Activated naive CD4-positive, alpha-beta T cell treated with anti-CD3 and anti-CD28 coated beads, Interleukin-2, amount 50 U/mL, for 72 hours (primary cell): ENCODE results near the gene CHRND. TPM values are rescaled to one million over a fixed set of nuclear protein-coding genes. Genes with fewer than 3 reads are reported as not detected.

Experiments
- ATAC-seq, 2 donors: fragments of 150-1000 bp; cut with Tn5 transposase; 2 replicates each; pipeline ENCODE4 v1.10.0; 2021; ENCODE audit warnings: mild to moderate bottlenecking in 2 of 2, moderate library complexity in 2 of 2
- DNase-seq, 2 donors: peaks; one replicate each; pipeline ENCODE4 v3.0.0; 2021 to 2022; ENCODE audit warnings: low spot score in 2 of 2
- H3K27ac Mint-ChIP-seq, 2 donors: one replicate each; pipeline ENCODE4 v1.8.0; 2022; ENCODE audit warnings: mild to moderate bottlenecking in 2 of 2, mixed read lengths in 2 of 2
- H3K36me3 Mint-ChIP-seq, 2 donors: one replicate each; pipeline ENCODE4 v1.8.0; 2022; ENCODE audit warnings: mixed read lengths in 2 of 2
- H3K9me3 Mint-ChIP-seq, 2 donors: one replicate each; pipeline ENCODE4 v1.8.0; 2022; ENCODE audit warnings: mixed read lengths in 2 of 2
- total RNA-seq, 2 donors: library from RNA; stranded (reverse); gene quantifications; one replicate each; pipeline ENCODE4 v1.2.3, GENCODE V29; 2022

Gene CHRND
- total RNA-seq, 2 donors from 2014 or later: not detected

GRCh38 chr2:232496501-232497270 lies 29.3 kb upstream of the CHRND start:
- DNase-seq (no peak), ATAC-seq (no peak)
- Mint-ChIP-seq H3K27ac (no peak overlapping the region), H3K36me3 (no peaks in the 10 kb centered on the region), H3K9me3 (no peaks in the 10 kb centered on the region)

GRCh38 chr2:232497348-232497747 lies 28.6 kb upstream of the CHRND start:
- Mint-ChIP-seq H3K27ac (no peak overlapping the region), H3K36me3 (no peaks in the 10 kb centered on the region), H3K9me3 (no peaks in the 10 kb centered on the region)
- ATAC-seq (no peak), DNase-seq (no peak)

DNA sequence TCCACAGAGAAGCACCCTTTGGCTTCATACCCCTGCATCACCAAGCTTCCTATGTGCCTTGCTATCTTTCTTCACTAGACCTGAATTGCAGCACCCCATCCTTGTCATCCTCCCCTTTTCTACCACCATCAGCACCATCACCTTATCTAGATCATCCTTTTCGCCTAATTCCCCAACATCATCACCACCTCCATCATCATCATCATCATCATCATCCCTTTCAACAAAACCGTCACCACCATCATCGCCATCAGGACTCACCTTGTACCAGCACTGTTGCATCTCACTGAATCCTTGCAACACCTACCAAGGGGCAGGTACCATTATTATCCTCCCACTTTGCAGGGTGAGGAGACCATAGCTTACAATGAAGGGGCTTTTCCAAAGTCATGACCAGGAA lies 27.5 kb upstream of the CHRND start:
- no peak overlapping the region for H3K27ac Mint-ChIP-seq
- no peaks in the 10 kb centered on the region for H3K36me3 Mint-ChIP-seq
- DNase-seq: no peak
- no peaks in the 10 kb centered on the region for H3K9me3 Mint-ChIP-seq
- no peak for ATAC-seq

DNA sequence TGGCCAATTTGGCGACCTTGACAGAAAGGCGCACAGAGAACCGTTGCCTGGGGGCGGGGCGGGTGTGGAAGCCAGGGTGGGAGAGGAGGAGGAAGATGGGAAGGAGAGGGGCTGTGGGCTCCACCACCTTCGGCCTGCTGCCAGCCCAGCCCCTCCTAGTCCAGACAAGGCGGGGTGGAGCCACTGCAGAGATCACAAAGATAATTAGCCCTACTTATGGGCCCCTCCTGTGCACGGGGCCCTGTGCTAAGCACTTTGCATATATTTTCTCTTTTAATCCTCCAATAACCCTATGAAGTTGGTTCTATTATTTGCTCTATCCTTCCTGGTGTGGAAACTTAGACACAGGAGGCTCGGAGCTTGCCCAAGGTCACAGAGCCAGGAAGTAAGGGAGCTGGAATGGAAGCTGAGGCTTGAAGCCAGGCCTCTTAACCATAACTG lies 24.6 kb upstream of the CHRND start:
- no peak overlapping the region for H3K27ac Mint-ChIP-seq
- no peaks in the 10 kb centered on the region for H3K9me3 Mint-ChIP-seq
- ATAC-seq (no peak), DNase-seq (no peak)
- H3K36me3 Mint-ChIP-seq: no peaks in the 10 kb centered on the region

GRCh38 chr2:232501794-232502390 lies 24.1 kb upstream of the CHRND start:
- Mint-ChIP-seq H3K9me3 (no peaks in the 10 kb centered on the region), H3K27ac (no peak overlapping the region), H3K36me3 (no peaks in the 10 kb centered on the region)
- no peak for ATAC-seq
- DNase-seq: no peak

- H3K36me3 Mint-ChIP-seq: no peaks in the 10 kb centered on the region
These were observed 23.4 kb upstream of the CHRND start for GRCh38 chr2:232502511-232502910.

DNA sequence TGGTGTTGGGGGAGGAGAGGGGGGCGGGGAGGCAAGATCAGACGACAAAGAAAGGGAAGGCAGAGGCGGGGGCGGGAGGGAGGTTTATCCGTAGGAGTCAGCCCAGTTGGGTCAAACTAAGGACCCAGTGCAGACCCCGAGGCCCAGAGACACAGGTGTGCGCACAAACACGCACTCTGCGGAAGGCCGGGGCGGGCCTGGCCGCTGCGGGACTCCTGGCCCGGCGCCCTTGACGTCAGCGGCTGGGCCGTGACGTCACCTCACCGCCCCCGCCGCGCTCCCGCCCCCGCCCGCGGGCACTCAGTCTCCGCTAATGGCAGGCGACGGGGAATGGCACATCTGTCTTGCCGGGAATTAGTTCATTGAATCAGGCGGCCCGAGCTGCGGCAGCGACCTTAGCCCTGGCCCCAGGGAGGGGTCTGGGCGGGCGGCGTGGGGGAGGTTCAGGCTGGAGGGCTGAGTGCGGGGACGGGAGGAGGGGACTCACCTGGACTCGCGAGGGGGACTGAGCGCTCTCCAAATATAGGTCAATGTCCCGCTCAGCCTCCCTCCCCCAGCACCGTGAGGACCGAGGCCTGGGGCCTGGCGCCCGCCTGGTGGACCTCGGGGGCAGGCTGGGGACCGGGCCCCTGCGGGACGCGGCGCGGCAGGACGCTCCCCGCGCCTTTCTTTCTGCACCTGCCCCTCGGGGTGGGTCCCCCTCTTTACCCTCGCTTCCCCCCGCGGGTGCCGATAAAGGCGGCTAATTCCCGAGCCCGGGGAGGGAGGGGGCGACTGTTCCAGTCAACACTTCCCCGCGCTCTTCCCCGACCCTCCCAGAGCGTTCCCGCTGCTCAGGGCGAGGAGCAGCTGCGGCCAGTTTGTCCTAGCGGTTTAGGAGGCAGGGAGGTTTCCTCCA lies 22.8 kb upstream of the CHRND start:
- H3K27ac Mint-ChIP-seq: no peak overlapping the region
- DNase-seq (peak in 1 of 2 donors; percentile 30), ATAC-seq (peak; percentile 58)

More at GRCh38 chr2:232502511-232502910, 23.4 kb upstream of the CHRND start:
- ATAC-seq (peak; percentile 18 to 19), DNase-seq (no peak)
- Mint-ChIP-seq H3K9me3 (no peaks in the 10 kb centered on the region), H3K27ac (no peak overlapping the region)

DNA sequence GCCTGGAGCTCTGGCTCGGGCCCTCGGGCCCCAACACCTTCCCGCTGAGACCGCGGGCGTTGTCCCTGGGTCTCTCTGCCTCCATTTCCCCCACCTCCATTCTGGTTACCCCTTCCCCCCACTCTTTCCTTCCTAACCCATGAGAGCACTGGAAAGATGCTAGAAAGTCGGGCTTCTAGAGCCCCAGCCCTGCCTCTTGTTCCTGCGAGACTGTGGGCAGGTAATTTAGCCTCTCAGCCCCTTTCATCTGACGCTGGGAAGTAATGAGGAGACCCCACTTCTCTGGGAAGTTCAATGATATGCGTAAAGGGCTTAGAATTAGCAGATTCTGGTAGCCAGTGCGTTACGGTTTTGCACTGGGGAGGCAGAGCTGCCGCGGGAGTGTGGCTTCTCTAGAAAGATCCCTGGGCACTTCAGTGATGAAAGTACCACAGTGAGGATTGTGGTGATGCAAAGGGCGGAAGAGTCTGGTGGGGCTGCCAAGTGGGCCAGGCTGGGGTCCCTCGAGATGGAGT lies 22.1 kb upstream of the CHRND start:
- ATAC-seq: no peak
- no peaks in the 10 kb centered on the region for H3K9me3 Mint-ChIP-seq

More for the DNA sequence above, 22.8 kb upstream of the CHRND start:
- no peaks in the 10 kb centered on the region for H3K9me3 Mint-ChIP-seq
- no peaks in the 10 kb centered on the region for H3K36me3 Mint-ChIP-seq

DNA sequence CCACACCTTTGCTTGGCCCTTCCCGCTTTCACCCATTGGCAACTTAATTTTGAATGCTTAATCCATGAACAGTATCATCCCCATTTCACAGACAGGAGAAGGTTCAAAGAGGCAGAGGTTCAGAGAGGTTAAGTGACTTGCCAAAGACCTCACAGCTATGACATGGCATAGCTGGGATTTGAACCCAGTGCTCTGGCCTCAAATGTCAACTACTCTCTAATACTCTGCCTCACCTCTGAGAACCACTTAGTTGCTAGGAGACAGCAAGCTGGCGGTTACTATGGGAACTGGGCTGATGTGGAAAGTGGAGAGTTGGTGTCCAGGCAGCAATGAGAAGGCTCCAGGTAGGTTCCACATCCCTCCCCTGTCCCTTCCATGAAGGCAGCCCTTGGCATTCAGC lies 21.5 kb upstream of the CHRND start:
- ATAC-seq (no peak), DNase-seq (no peak)
- Mint-ChIP-seq H3K36me3 (no peaks in the 10 kb centered on the region), H3K9me3 (no peaks in the 10 kb centered on the region), H3K27ac (no peak overlapping the region)

More for the DNA sequence above, 22.1 kb upstream of the CHRND start:
- Mint-ChIP-seq H3K36me3 (no peaks in the 10 kb centered on the region), H3K27ac (no peak overlapping the region)
- DNase-seq: no peak

- Mint-ChIP-seq H3K27ac (no peak overlapping the region), H3K9me3 (no peaks in the 10 kb centered on the region), H3K36me3 (no peaks in the 10 kb centered on the region)
- ATAC-seq (no peak), DNase-seq (no peak)
These were observed 20.1 kb upstream of the CHRND start for GRCh38 chr2:232505856-232506255.

DNA sequence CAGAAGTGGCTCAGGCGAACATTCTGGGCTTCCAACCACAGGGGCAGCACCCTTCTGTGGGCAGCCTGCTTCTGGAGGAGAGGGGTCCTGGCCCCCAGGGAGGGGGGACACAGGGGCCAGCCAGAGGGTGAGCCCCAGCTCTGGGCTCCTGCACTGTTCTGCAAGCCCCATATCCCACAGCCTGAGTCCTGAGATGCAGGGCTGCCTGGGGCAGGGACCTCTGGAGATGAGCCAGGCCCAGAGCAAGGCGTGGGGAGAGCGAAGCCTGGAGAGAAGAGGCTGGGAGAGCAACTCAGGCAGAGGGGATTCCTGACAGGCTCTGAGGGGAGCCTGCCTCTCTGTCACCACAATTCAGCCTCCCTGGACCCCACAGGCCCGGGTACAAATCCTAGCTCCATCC lies 19.3 kb upstream of the CHRND start:
- ATAC-seq: no peak
- no peak for DNase-seq
- no peaks in the 10 kb centered on the region for H3K36me3 Mint-ChIP-seq
- H3K9me3 Mint-ChIP-seq: no peaks in the 10 kb centered on the region
- H3K27ac Mint-ChIP-seq: no peak overlapping the region

DNA sequence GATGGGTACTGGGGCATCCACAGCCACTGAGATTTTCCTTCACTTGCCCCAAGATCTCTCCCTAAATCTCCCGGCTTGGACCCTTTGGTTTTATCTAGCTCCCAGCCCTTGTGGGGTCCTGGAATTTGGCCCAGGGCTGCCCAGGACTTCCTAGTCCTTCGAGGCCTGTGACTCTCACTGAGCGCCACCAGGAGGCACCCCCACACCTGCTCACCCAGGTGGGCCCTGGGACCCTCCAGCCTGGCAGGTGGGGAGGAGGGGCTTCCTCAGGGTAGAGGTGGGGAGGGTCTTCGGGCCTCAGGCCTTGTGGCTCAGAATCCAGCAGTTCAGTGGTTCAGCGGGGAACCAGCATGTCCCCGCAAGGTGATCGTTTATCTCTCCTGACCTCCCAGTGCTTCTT lies 17.7 kb upstream of the CHRND start:
- no peaks in the 10 kb centered on the region for H3K9me3 Mint-ChIP-seq
- H3K36me3 Mint-ChIP-seq: no peaks in the 10 kb centered on the region
- DNase-seq (no peak), ATAC-seq (no peak)
- H3K27ac Mint-ChIP-seq: no peak overlapping the region

DNA sequence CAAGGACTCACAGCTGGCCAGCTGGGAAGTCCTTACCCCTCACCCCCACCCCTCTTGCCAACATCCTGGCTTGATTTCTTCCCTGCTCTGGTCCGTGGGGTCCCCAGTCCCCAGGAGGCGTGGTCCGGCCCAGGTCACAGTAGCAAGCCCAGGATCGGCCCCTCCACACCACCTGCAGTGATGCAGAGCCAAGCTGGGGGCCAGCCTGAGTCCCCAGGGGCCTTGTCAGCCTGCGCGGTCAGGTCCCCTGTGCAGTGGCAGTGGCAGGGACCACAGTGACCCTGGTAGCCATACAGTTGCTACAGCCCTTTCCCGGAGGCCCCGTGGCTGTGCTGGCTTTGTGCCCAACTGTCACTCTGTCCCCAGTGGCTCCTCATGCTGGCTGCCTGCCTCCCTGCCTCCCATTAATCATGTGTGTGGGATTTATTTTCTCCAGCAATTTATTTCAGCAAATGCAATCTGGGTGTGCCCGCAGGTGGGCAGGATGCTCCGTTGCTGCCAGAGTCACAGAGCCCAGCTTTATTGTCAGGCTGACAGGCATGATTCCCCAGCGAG lies 14.5 kb upstream of the CHRND start:
- H3K27ac Mint-ChIP-seq: no peak overlapping the region
- H3K36me3 Mint-ChIP-seq: no peaks in the 10 kb centered on the region
- ATAC-seq: no peak
- DNase-seq: no peak
- no peaks in the 10 kb centered on the region for H3K9me3 Mint-ChIP-seq

DNA sequence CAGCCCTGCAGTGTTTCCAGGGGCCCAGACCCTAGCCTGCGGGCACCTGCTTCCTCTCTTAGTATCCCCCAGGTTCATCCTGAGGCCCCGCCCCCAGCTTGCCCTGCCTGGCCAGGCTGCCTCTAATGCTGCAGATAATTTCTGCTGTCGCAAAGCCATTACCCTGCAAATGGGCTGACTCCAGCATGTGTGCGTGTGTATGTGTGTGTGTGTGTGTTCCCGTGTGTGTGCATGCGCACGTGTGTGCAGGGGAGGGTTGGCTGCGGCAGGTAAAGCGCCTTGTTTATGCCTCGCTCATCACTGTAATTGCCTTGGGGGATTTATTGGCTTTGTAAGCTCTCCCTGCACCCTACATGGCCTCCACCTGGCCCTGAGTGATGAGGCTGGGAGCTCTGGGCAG lies 13.4 kb upstream of the CHRND start:
- ATAC-seq (no peak), DNase-seq (no peak)
- H3K36me3 Mint-ChIP-seq: no peaks in the 10 kb centered on the region
- H3K9me3 Mint-ChIP-seq: no peaks in the 10 kb centered on the region
- H3K27ac Mint-ChIP-seq: no peak overlapping the region

GRCh38 chr2:232513353-232513752 lies 12.6 kb upstream of the CHRND start:
- Mint-ChIP-seq H3K36me3 (no peaks in the 10 kb centered on the region), H3K27ac (no peak overlapping the region), H3K9me3 (no peaks in the 10 kb centered on the region)
- DNase-seq (no peak), ATAC-seq (no peak)

GRCh38 chr2:232515639-232516038 lies 10.3 kb upstream of the CHRND start:
- DNase-seq: no peak
- no peak for ATAC-seq
- Mint-ChIP-seq H3K27ac (no peak overlapping the region), H3K9me3 (no peaks in the 10 kb centered on the region), H3K36me3 (no peaks in the 10 kb centered on the region)

DNA sequence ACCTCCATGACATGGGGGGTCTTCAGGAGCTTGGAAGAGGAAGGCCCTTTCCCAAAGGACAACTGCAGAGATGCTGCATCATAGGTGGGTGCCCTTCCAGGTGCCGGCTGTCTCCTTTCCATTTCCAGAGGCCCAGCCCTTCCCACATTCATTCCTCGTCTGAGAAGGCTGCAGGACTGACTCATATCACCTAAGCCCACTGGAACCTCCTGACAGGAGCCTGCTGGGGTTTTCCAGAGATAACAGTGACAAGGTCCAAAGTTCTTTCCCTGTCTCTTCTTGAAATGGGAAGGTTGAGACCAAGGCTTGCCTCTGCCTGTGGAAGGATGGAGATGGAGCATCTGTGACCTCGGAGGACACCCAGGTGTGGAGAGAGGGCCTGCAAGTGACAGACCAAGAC lies 9.4 kb upstream of the CHRND start:
- ATAC-seq (no peak), DNase-seq (no peak)
- Mint-ChIP-seq H3K9me3 (no peaks in the 10 kb centered on the region), H3K36me3 (no peaks in the 10 kb centered on the region), H3K27ac (peak overlapping the region in 1 of 2 donors; percentile 37)
